GM19372 (cell line): ENCODE measurements around the gene VGLL3.

ENCODE experiments used
- ATAC-seq: cut with Tn5 transposase; IDR thresholded peaks from one replicate; pipeline ENCODE4 v1.9.1; 2021; ENCODE audit warnings: mild to moderate bottlenecking, low read depth, moderate library complexity; ENCODE audit not compliant: unreplicated experiment

The VGLL3 gene

GRCh38 chr3:86954747-86955146 is 36.2 kb downstream of the VGLL3 start:
- ATAC-seq, result no peak

GRCh38 chr3:86954226-86954625 is 36.7 kb downstream of the VGLL3 start:
- no peak for ATAC-seq

- ATAC-seq, result no peak
Measured at GRCh38 chr3:86951322-86951721, 39.6 kb downstream of the VGLL3 start.

- no peak for ATAC-seq
Measured at GRCh38 chr3:86950717-86951116, 40.2 kb downstream of the VGLL3 start.

- ATAC-seq, result no peak
Measured at GRCh38 chr3:86949850-86950249, 41.1 kb downstream of the VGLL3 start.

- no peak for ATAC-seq
Measured at GRCh38 chr3:86948822-86949221, 42.1 kb downstream of the VGLL3 start.

GRCh38 chr3:86942206-86942605 is 48.7 kb downstream of the VGLL3 start:
- no peak for ATAC-seq

GRCh38 chr3:86938416-86939105 is 52.4 kb downstream of the VGLL3 start:
- no peak for ATAC-seq

GRCh38 chr3:86937306-86937791 is 53.6 kb downstream of the VGLL3 start:
- ATAC-seq, result no peak

- no peak for ATAC-seq
Measured at GRCh38 chr3:86934851-86935250, 56.1 kb downstream of the VGLL3 start.

- no peak for ATAC-seq
Measured at GRCh38 chr3:86930831-86931230, 60.1 kb downstream of the VGLL3 start.

GRCh38 chr3:86930181-86930580 is 60.8 kb downstream of the VGLL3 start:
- no peak for ATAC-seq

GRCh38 chr3:86929046-86929445 is 61.9 kb downstream of the VGLL3 start:
- no peak for ATAC-seq

GRCh38 chr3:86923071-86923491 is 67.9 kb downstream of the VGLL3 start:
- no peak for ATAC-seq

- ATAC-seq, result no peak
Measured at GRCh38 chr3:86921971-86922680, 68.8 kb downstream of the VGLL3 start.

- ATAC-seq, result no peak
Measured at GRCh38 chr3:86914670-86915069, 76.3 kb downstream of the VGLL3 start.

- no peak for ATAC-seq
Measured at GRCh38 chr3:86913160-86913559, 77.8 kb downstream of the VGLL3 start.

- ATAC-seq, result no peak
Measured at GRCh38 chr3:86895202-86895601, 95.7 kb downstream of the VGLL3 start.

- ATAC-seq, result no peak
Measured at GRCh38 chr3:86890741-86891396, 100.1 kb downstream of the VGLL3 start.
